Adrenal gland (tissue), 5 donors: Measurements from ENCODE around the gene FRMD3.

Experiments
- POLR2A ChIP-seq, 2 donors: fragments of 450-650 bp; IDR thresholded peaks; one replicate each; pipeline ENCODE4 v1.6.1; 2017; ENCODE audit warnings: antibody characterized with exemption in 2 of 2, mild to moderate bottlenecking in 2 of 2, moderate library complexity in 1 of 2
- TF ChIP-seq, protein P1 (sequence below), 6 experiments: fragments of 450-650 bp in 4 of 6; fragments of 200-600 bp in 2 of 6; sonication (generic) in 1 of 6; IDR thresholded peaks; 1 replicate in 5 of 6; 2 replicates in 1 of 6; pipeline versions ENCODE4 v1.5.1 to v1.8.0; 2016 to 2021; ENCODE audit warnings: antibody characterized with exemption in 6 of 6, mild to moderate bottlenecking in 2 of 6, moderate library complexity in 1 of 6
- donor health status: DM: no; HTN: no; CAD: no.

DNA sequence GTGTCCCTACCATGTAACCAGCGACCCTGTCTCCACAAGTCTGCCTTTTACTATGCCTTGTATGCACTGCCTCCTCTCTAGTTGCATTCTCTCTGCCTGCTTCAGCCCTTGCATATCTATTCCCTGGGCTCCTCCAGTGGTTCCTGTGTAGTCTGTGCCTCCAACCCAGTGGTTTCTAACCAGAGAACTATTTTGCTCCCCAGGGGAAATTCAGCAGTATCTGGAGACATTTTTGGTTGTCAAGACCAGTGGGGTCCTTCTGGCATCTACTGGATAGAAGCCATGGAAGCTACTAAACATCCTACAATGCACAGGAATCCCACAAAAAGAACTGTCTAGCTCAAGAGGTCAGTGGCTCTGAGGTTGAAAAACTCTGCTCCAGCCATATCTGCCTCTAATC is 251.2 kb downstream of the FRMD3 start:
- TF ChIP-seq, protein P1, sequence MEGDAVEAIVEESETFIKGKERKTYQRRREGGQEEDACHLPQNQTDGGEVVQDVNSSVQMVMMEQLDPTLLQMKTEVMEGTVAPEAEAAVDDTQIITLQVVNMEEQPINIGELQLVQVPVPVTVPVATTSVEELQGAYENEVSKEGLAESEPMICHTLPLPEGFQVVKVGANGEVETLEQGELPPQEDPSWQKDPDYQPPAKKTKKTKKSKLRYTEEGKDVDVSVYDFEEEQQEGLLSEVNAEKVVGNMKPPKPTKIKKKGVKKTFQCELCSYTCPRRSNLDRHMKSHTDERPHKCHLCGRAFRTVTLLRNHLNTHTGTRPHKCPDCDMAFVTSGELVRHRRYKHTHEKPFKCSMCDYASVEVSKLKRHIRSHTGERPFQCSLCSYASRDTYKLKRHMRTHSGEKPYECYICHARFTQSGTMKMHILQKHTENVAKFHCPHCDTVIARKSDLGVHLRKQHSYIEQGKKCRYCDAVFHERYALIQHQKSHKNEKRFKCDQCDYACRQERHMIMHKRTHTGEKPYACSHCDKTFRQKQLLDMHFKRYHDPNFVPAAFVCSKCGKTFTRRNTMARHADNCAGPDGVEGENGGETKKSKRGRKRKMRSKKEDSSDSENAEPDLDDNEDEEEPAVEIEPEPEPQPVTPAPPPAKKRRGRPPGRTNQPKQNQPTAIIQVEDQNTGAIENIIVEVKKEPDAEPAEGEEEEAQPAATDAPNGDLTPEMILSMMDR (IDR thresholded peaks at IDR 0.05), result no peak
- TF ChIP-seq POLR2A (IDR thresholded peaks at IDR 0.05), result no peak
